GM13977 (cell line): Measurements from ENCODE around the gene YRDC.
A peak's percentile ranks its signal among the peaks of the same experiment; 100 is the strongest.
"Not testable (repeated sequence)": the region's sequence is repeated elsewhere in the genome, so short reads cannot be mapped to it uniquely, and the experiment has no call there.

ENCODE experiments used
- DNase-seq: peaks from one replicate; pipeline ENCODE4 v3.0.0; 2012; ENCODE audit warnings: low spot score
- CTCF ChIP-seq: IDR thresholded peaks from 2 replicates; pipeline ENCODE4 v1.5.1; 2012; ENCODE audit warnings: mild to moderate bottlenecking, control low read depth; ENCODE audit not compliant: insufficient read depth; ENCODE audit errors: extremely low read depth, missing control alignments
- in situ Hi-C: fragments of 300-500 bp; cut with MboI; formaldehyde crosslinking; loops from one replicate; pipeline ENCODE4 v1.12.0; 2022; ENCODE audit warnings: low sequenced_read_pairs, low pct_unique_long_range_greater_than_20kb, mixed read lengths, inconsistent platforms; ENCODE audit not compliant: unreplicated experiment

Gene YRDC

GRCh38 chr1:37778654-37779053, 29.4 kb downstream of the YRDC start:
- TF ChIP-seq CTCF: no peak
- in situ Hi-C loops: no loop called here
- DNase-seq: no peak

- DNase-seq: no peak
- TF ChIP-seq CTCF: no peak
- in situ Hi-C loops: no loop called here
Measured at GRCh38 chr1:37776946-37777516, 31.0 kb downstream of the YRDC start.

GRCh38 chr1:37771440-37771839, 36.6 kb downstream of the YRDC start:
- DNase-seq, in situ Hi-C loops: not testable (repeated sequence)

- no peak for TF ChIP-seq CTCF
- in situ Hi-C loops: no loop called here
- DNase-seq: no peak
Measured at GRCh38 chr1:37767488-37767887, 40.5 kb downstream of the YRDC start.

- peak; percentile 43 for TF ChIP-seq CTCF
- in situ Hi-C loops: no loop called here
- DNase-seq: no peak
Measured at GRCh38 chr1:37765916-37766664, 41.9 kb downstream of the YRDC start.

GRCh38 chr1:37764888-37765441, 43.0 kb downstream of the YRDC start, which contains the start of gene EPHA10:
TSS of gene EPHA10 (minus strand) at chr1:37765120. CDS start at chr1:37765066, 54 bp downstream.
- TF ChIP-seq CTCF: no peak
- DNase-seq: no peak
- in situ Hi-C loops: no loop called here

GRCh38 chr1:37764414-37764825, 43.6 kb downstream of the YRDC start:
- in situ Hi-C loops: no loop called here

More at GRCh38 chr1:37764414-37764825, 43.6 kb downstream of the YRDC start:
- DNase-seq: peak; percentile 70
- TF ChIP-seq CTCF: no peak
